HCT116 (cell line): ENCODE results near the gene TMEM225. TPM values are rescaled to one million over a fixed set of nuclear protein-coding genes. Genes with fewer than 3 reads are reported as not detected.

Source experiments
- ATAC-seq: fragments of 200-7000 bp; cut with Tn5 transposase; 2 replicates; pipeline ENCODE4 v1.9.1; 2020; ENCODE audit warnings: mild to moderate bottlenecking, moderate library complexity
- BruUV-seq: library from RNA; stranded (reverse); fragments of 400-500 nt; replicated peaks from 2 replicates; lab custom pipeline; 2021; lab: Mats Ljungman, UMichigan
- CTCF ChIA-PET: fragments of 300-600 bp; sonication (Branson Sonifier 250); formaldehyde crosslinking; loops from one replicate; lab custom pipeline; 2021; ENCODE audit warnings: antibody characterized with exemption; lab: Charles Lee
- POLR2A ChIA-PET: fragments of 300-600, 350-600 bp; sonication (Branson Sonifier 250); formaldehyde crosslinking; loops from one replicate; lab custom pipeline; 2021; ENCODE audit warnings: antibody characterized with exemption; lab: Charles Lee
- RAD21 ChIA-PET, 2 experiments: fragments of 300-600 bp; sonication (Branson Sonifier 250); formaldehyde crosslinking; loops; one replicate each; lab custom pipeline; 2023; ENCODE audit warnings: low total read pairs in 2 of 2; ENCODE audit not compliant: uncharacterized antibody in 2 of 2, unreplicated experiment in 2 of 2, low non-redundant PET in 1 of 2; lab: Charles Lee
- DNase-seq: peaks from one replicate; pipeline ENCODE4 v3.0.0-alpha.2; 2010; ENCODE audit warnings: low read depth, low spot score
- H2AFZ ChIP-seq: fragments of 200-600 bp; shearing (Covaris generic), sonication (generic); 2 replicates; pipeline ENCODE4 v1.6.1; 2017; ENCODE audit warnings: low read depth, mixed run types, mixed read lengths, antibody characterized with exemption, low read length; ENCODE audit not compliant: poor library complexity, severe bottlenecking
- H3K27ac ChIP-seq: 2 replicates; pipeline ENCODE4 v1.5.1; 2012; ENCODE audit warnings: low read depth, low read length
- H3K27me3 ChIP-seq: fragments of 200-600 bp; sonication (generic); 2 replicates; pipeline ENCODE4 v1.6.1; 2016; ENCODE audit warnings: mixed run types, low read length, mixed read lengths; ENCODE audit not compliant: insufficient read depth
- H3K36me3 ChIP-seq, 2 experiments: fragments of 200-500 bp in 1 of 2; fragments of 200-600 bp in 1 of 2; sonication (Bioruptor generic) in 1 of 2; sonication (generic) in 1 of 2; 2 replicates each; pipeline versions ENCODE4 v1.5.1 to v1.6.1; 2014 to 2016; ENCODE audit warnings: low read length in 2 of 2, inconsistent platforms in 1 of 2, mixed read lengths in 1 of 2, mixed run types in 1 of 2; ENCODE audit not compliant: insufficient read depth in 2 of 2, control insufficient read depth in 1 of 2
- H3K4me1 ChIP-seq, 2 experiments: fragments of 200-600 bp in 1 of 2; sonication (generic) in 1 of 2; 2 replicates each; pipeline versions ENCODE4 v1.5.1 to v1.6.1; 2012 to 2017; ENCODE audit warnings: low read length in 2 of 2, inconsistent platforms in 1 of 2, mild to moderate bottlenecking in 1 of 2, mixed read lengths in 1 of 2, mixed run types in 1 of 2, moderate library complexity in 1 of 2; ENCODE audit not compliant: insufficient read depth in 2 of 2, control insufficient read depth in 1 of 2
- H3K4me2 ChIP-seq: fragments of 200-600 bp; sonication (generic); 2 replicates; pipeline ENCODE4 v1.6.1; 2017; ENCODE audit warnings: mixed run types, low read length, mixed read lengths
- H3K4me3 ChIP-seq, 2 experiments: fragments of 200-600 bp in 1 of 2; sonication (generic) in 1 of 2; replicated peaks in 1 of 2; 2 replicates each; pipeline ENCODE4 v1.5.1; 2011 to 2016; ENCODE audit warnings: low read length in 2 of 2, control low read depth in 1 of 2, low read depth in 1 of 2, mild to moderate bottlenecking in 1 of 2, mixed read lengths in 1 of 2, mixed run types in 1 of 2
- H3K79me2 ChIP-seq: fragments of 200-600 bp; sonication (generic); 2 replicates; pipeline ENCODE4 v1.6.1; 2017; ENCODE audit warnings: mild to moderate bottlenecking, mixed run types, low read length, moderate library complexity, mixed read lengths; ENCODE audit not compliant: insufficient read depth
- H3K9ac ChIP-seq: fragments of 200-600 bp; sonication (generic); 2 replicates; pipeline ENCODE4 v1.6.1; 2016; ENCODE audit warnings: low read length, mixed read lengths
- H3K9me2 ChIP-seq: fragments of 200-600 bp; sonication (generic), shearing (Covaris generic); 2 replicates; pipeline ENCODE4 v1.6.1; 2017; ENCODE audit warnings: mixed run types, mild to moderate bottlenecking, moderate library complexity; ENCODE audit not compliant: insufficient read depth
- H3K9me3 ChIP-seq, 2 experiments: fragments of 200-500 bp in 1 of 2; fragments of 200-600 bp in 1 of 2; sonication (Bioruptor generic) in 1 of 2; sonication (generic) in 1 of 2; 2 replicates each; pipeline ENCODE4 v1.6.1; 2014 to 2017; ENCODE audit warnings: low read length in 2 of 2, mixed read lengths in 2 of 2, inconsistent platforms in 1 of 2, low read depth in 1 of 2, mild to moderate bottlenecking in 1 of 2, mixed run types in 1 of 2, moderate library complexity in 1 of 2; ENCODE audit not compliant: control insufficient read depth in 1 of 2, insufficient read depth in 1 of 2
- H4K20me1 ChIP-seq: fragments of 200-600 bp; sonication (generic), shearing (Covaris generic); 2 replicates; pipeline ENCODE4 v1.6.1; 2017; ENCODE audit warnings: mixed run types, mild to moderate bottlenecking, moderate library complexity; ENCODE audit not compliant: insufficient read depth
- ELF1 ChIP-seq: IDR thresholded peaks from 2 replicates; pipeline ENCODE4 v1.6.1; 2012; ENCODE audit warnings: low read depth, borderline replicate concordance
- EZH2 ChIP-seq: fragments of 200-600 bp; sonication (generic); IDR thresholded peaks from 2 replicates; pipeline ENCODE4 v1.6.1; 2017; ENCODE audit warnings: antibody characterized with exemption, mixed run types
- EZH2phosphoT487 ChIP-seq: fragments of 200-600 bp; IDR thresholded peaks from 2 replicates; pipeline ENCODE4 v1.6.1; 2018; ENCODE audit warnings: antibody characterized with exemption, borderline replicate concordance
- JUND ChIP-seq: IDR thresholded peaks from 2 replicates; pipeline ENCODE4 v1.6.1; 2012
- MAX ChIP-seq: IDR thresholded peaks from 2 replicates; pipeline ENCODE4 v1.6.1; 2012
- SIN3A ChIP-seq: IDR thresholded peaks from 2 replicates; pipeline ENCODE4 v1.6.1; 2012; ENCODE audit warnings: low read depth
- SP1 ChIP-seq: IDR thresholded peaks from 2 replicates; pipeline ENCODE4 v1.6.1; 2012; ENCODE audit warnings: low read depth
- TCF7L2 ChIP-seq: IDR thresholded peaks from 2 replicates; pipeline ENCODE4 v1.7.0; 2011; ENCODE audit warnings: borderline replicate concordance, inconsistent platforms; ENCODE audit not compliant: insufficient read depth, insufficient read length; ENCODE audit errors: extremely low read depth
- YY1 ChIP-seq: IDR thresholded peaks from 2 replicates; pipeline ENCODE4 v1.6.1; 2011; ENCODE audit warnings: low read length, low read depth, moderate library complexity, mild to moderate bottlenecking; ENCODE audit not compliant: insufficient replicate concordance; ENCODE audit errors: extremely low read depth
- ZNF274 ChIP-seq: fragments of 200-500 bp; sonication (Bioruptor generic); IDR thresholded peaks from 2 replicates; pipeline ENCODE4 v1.6.1; 2014; ENCODE audit warnings: mild to moderate bottlenecking, low read depth, low read length, inconsistent platforms
- intact Hi-C: fragments of 100-400 bp; cut with micrococcal nuclease; formaldehyde crosslinking; loops from 2 replicates; pipeline ENCODE4 v1.10.0; 2022
- total RNA-seq: library from RNA; stranded (reverse); gene quantifications from one replicate; pipeline ENCODE4 v1.2.1, GENCODE V29; 2021; ENCODE audit not compliant: unreplicated experiment
- TF ChIP-seq, protein P1 (sequence below): IDR thresholded peaks from 2 replicates; pipeline ENCODE4 v1.6.1; 2012; ENCODE audit warnings: low read depth
- TF ChIP-seq, protein P2 (sequence below): IDR thresholded peaks from 2 replicates; pipeline ENCODE4 v1.6.1; 2012
- TF ChIP-seq, protein P3 (sequence below), 3 experiments: fragments of 200-600 bp in 1 of 3; sonication (generic) in 1 of 3; IDR thresholded peaks in 2 of 3; conservative IDR thresholded peaks in 1 of 3; 2 replicates each; pipeline ENCODE4 v1.5.1; 2012 to 2017; ENCODE audit warnings: low read depth in 2 of 3, low read length in 2 of 3, antibody characterized with exemption in 1 of 3, borderline replicate concordance in 1 of 3, control low read depth in 1 of 3, mild to moderate bottlenecking in 1 of 3, mixed read lengths in 1 of 3, mixed run types in 1 of 3, moderate library complexity in 1 of 3; ENCODE audit not compliant: insufficient read depth in 1 of 3

Gene TMEM225
- total RNA-seq, 1 experiment from 2014 or later, result not detected

GRCh38 chr11:123920943-123921342 lies 35.5 kb upstream of the TMEM225 start (continued):
- TF ChIP-seq, protein P1, sequence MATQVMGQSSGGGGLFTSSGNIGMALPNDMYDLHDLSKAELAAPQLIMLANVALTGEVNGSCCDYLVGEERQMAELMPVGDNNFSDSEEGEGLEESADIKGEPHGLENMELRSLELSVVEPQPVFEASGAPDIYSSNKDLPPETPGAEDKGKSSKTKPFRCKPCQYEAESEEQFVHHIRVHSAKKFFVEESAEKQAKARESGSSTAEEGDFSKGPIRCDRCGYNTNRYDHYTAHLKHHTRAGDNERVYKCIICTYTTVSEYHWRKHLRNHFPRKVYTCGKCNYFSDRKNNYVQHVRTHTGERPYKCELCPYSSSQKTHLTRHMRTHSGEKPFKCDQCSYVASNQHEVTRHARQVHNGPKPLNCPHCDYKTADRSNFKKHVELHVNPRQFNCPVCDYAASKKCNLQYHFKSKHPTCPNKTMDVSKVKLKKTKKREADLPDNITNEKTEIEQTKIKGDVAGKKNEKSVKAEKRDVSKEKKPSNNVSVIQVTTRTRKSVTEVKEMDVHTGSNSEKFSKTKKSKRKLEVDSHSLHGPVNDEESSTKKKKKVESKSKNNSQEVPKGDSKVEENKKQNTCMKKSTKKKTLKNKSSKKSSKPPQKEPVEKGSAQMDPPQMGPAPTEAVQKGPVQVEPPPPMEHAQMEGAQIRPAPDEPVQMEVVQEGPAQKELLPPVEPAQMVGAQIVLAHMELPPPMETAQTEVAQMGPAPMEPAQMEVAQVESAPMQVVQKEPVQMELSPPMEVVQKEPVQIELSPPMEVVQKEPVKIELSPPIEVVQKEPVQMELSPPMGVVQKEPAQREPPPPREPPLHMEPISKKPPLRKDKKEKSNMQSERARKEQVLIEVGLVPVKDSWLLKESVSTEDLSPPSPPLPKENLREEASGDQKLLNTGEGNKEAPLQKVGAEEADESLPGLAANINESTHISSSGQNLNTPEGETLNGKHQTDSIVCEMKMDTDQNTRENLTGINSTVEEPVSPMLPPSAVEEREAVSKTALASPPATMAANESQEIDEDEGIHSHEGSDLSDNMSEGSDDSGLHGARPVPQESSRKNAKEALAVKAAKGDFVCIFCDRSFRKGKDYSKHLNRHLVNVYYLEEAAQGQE, result no peak
- TF ChIP-seq EZH2 (no peak), YY1 (no peak)

DNA sequence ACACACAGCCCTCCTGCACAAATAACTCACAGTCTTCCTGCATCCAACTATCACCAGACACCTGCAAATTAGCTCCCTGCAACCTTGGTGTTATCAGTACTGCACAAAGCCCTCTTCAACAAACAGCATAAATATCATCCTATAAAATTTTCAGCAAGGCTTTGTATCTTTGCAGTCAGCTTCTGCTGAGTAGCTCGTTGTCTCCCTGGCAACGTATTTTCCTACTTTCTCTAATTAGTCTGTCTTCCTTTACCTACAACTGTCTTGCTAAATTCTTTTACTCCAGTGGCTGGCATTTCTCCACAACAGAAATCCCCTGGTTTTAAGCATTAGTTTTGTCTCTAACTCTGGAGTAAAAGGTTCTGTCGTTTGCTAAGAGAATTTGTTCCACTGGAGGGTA lies 20.4 kb upstream of the TMEM225 start:
- H3K9me3 ChIP-seq, result no peaks in the 10 kb centered on the region
- no peaks in the 10 kb centered on the region; the same call in 1 of the 2 replicates for H4K20me1 ChIP-seq
- no TSS peak for BruUV-seq
- TF ChIP-seq TCF7L2 (no peak), JUND (no peak), ZNF274 (no peak), ELF1 (no peak), EZH2phosphoT487 (no peak), SIN3A (no peak), SP1 (no peak), YY1 (no peak), MAX (no peak)
- TF ChIP-seq, protein P2, sequence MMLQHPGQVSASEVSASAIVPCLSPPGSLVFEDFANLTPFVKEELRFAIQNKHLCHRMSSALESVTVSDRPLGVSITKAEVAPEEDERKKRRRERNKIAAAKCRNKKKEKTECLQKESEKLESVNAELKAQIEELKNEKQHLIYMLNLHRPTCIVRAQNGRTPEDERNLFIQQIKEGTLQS, result no peak
- TF ChIP-seq, protein P3, sequence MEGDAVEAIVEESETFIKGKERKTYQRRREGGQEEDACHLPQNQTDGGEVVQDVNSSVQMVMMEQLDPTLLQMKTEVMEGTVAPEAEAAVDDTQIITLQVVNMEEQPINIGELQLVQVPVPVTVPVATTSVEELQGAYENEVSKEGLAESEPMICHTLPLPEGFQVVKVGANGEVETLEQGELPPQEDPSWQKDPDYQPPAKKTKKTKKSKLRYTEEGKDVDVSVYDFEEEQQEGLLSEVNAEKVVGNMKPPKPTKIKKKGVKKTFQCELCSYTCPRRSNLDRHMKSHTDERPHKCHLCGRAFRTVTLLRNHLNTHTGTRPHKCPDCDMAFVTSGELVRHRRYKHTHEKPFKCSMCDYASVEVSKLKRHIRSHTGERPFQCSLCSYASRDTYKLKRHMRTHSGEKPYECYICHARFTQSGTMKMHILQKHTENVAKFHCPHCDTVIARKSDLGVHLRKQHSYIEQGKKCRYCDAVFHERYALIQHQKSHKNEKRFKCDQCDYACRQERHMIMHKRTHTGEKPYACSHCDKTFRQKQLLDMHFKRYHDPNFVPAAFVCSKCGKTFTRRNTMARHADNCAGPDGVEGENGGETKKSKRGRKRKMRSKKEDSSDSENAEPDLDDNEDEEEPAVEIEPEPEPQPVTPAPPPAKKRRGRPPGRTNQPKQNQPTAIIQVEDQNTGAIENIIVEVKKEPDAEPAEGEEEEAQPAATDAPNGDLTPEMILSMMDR (IDR thresholded peaks at IDR 0.05 in 2 of 3, conservative IDR thresholded peaks at IDR 0.05 in 1 of 3; ENCODE audit: borderline replicate concordance in 1 of 3, insufficient read depth in 1 of 3, low read depth in 2 of 3, low read length in 2 of 3), result no peak
- TF ChIP-seq, all 23 proteins: peak for 0
- no peak overlapping the region for H3K9ac ChIP-seq
- H3K4me3 ChIP-seq, result no peak overlapping the region
- POLR2A ChIA-PET, result no interaction called here
- no peaks in the 10 kb centered on the region for H3K9me2 ChIP-seq
- CTCF ChIA-PET, result no interaction called here
- no peaks in the 10 kb centered on the region for H3K4me1 ChIP-seq
- H3K4me2 ChIP-seq, result no peak overlapping the region
- RAD21 ChIA-PET, result no interaction called here
- H3K79me2 ChIP-seq, result no peaks in the 10 kb centered on the region
- no peak overlapping the region for H3K27ac ChIP-seq
- ATAC-seq, result no peak
- no peak for DNase-seq
- H3K36me3 ChIP-seq, result no peaks in the 10 kb centered on the region
- H2AFZ ChIP-seq, result no peak overlapping the region
- intact Hi-C loops, result no loop called here
- peaks cover 15% of the 10 kb centered on the region; the same call in 1 of the 2 replicates for H3K27me3 ChIP-seq
